Ovary (tissue), 3 donors: Measurements from ENCODE around the gene NUDT16L1.

Experiments used
- CTCF ChIP-seq, 3 donors: fragments of 450-650 bp in 2 of 3; fragments of 200-600 bp in 1 of 3; IDR thresholded peaks; one replicate each; pipeline versions ENCODE4 v1.5.1 to v1.8.0; 2016 to 2022; ENCODE audit warnings: antibody characterized with exemption in 3 of 3, mild to moderate bottlenecking in 1 of 3
- EP300 ChIP-seq: sonication (generic); formaldehyde crosslinking; IDR thresholded peaks from one replicate; pipeline ENCODE4 v1.6.1; 2017; ENCODE audit warnings: antibody characterized with exemption
- donor health status: DM: no; HTN: no; CAD: no.

GRCh38 chr16:4685292-4685691 is 8.1 kb upstream of the NUDT16L1 start:
- TF ChIP-seq CTCF (IDR thresholded peaks at IDR 0.05) = no peak
- no peak for TF ChIP-seq EP300
